Motor neuron (in vitro differentiated cells): ENCODE data around the gene BCAT1. TPM values are rescaled to one million over a fixed set of nuclear protein-coding genes. Genes with fewer than 3 reads are reported as not detected.
A peak's percentile ranks its signal among the peaks of the same experiment; 100 is the strongest.
"Not testable (repeated sequence)": the region's sequence is repeated elsewhere in the genome, so short reads cannot be mapped to it uniquely, and the experiment has no call there.

Experiments
- ATAC-seq, 8 experiments: fragments of 200-7000 bp; cut with Tn5 transposase; replicated peaks in 6 of 8; 2 replicates each; pipeline ENCODE4 v1.8.0; 2021; ENCODE audit warnings: mild to moderate bottlenecking in 8 of 8, moderate library complexity in 8 of 8
- H3K27ac ChIP-seq, 2 donors: fragments of 250-450 bp; sonication (Bioruptor Pico); 2 replicates each; pipeline ENCODE4 v1.9.0; 2021; ENCODE audit warnings: antibody characterized with exemption in 2 of 2, mild to moderate bottlenecking in 2 of 2, moderate library complexity in 1 of 2
- H3K4me1 ChIP-seq, 2 donors: fragments of 250-450 bp; sonication (Bioruptor Pico); replicated peaks in 1 of 2; 2 replicates each; pipeline ENCODE4 v1.6.1; 2021; ENCODE audit warnings: antibody characterized with exemption in 2 of 2, mild to moderate bottlenecking in 2 of 2, moderate library complexity in 1 of 2
- H3K4me3 ChIP-seq, 5 donors: fragments of 250-450 bp; sonication (Bioruptor Pico); 2 replicates each; pipeline ENCODE4 v1.9.0; 2021; ENCODE audit warnings: antibody characterized with exemption in 5 of 5, mild to moderate bottlenecking in 5 of 5, moderate library complexity in 4 of 5
- WGBS, 10 experiments: fragments of 450-650 bp; shearing (Covaris generic); methylation state at CpG; one replicate each; pipeline ENCODE4 v1.0.0; 2022; 5-methylcytosine and 5-hydroxymethylcytosine counted together
- in situ Hi-C, 9 experiments: fragments of 400-800 bp; cut with MboI; loops; one replicate each; pipeline ENCODE4 v1.15.0; 2021; ENCODE audit warnings: low sequenced_read_pairs in 9 of 9, low pct_unique_long_range_greater_than_20kb in 2 of 9; ENCODE audit not compliant: unreplicated experiment in 9 of 9
- total RNA-seq, 8 experiments: library from RNA; unstranded; fragments of 300-600 nt; gene quantifications; 2 replicates each; pipeline versions ENCODE4 v1.2.3 to v1.2.4, GENCODE V29; 2022

BCAT1 gene
- total RNA-seq, 8 experiments from 2014 or later: 3.1 to 181 (median 97.1) TPM

- WGBS, 10 experiments: 64 to 100% (median 90%) methylated on average over 1 to 3 of the region's 3 CpGs; no CpG with 5 or more reads in 2 of the 10 experiments
- no peak overlapping the region for H3K27ac ChIP-seq
- in situ Hi-C loops: no loop called here
- H3K4me3 ChIP-seq: no peak overlapping the region
- no peaks in the 10 kb centered on the region for H3K4me1 ChIP-seq
- no peak for ATAC-seq
Measured at GRCh38 chr12:24833513-24833912, 115.4 kb downstream of the BCAT1 start.

GRCh38 chr12:24823808-24824515 lies 124.9 kb downstream of the BCAT1 start:
- in situ Hi-C loops: no loop called here
- 47 to 100% (median 90%) methylated on average over 1 to 3 of the region's 5 CpGs; no CpG with 5 or more reads in 1 of the 10 experiments for WGBS, 10 experiments

GRCh38 chr12:24822121-24822899 lies 126.6 kb downstream of the BCAT1 start:
- in situ Hi-C loops: no loop called here
- Histone ChIP-seq H3K27ac (no peak overlapping the region), H3K4me1 (no peaks in the 10 kb centered on the region), H3K4me3 (no peak overlapping the region)
- ATAC-seq: no peak
- WGBS, 10 experiments: 50 to 100% (median 83%) methylated on average over 3 to 5 of the region's 5 CpGs; no CpG with 5 or more reads in 1 of the 10 experiments

More at GRCh38 chr12:24823808-24824515, 124.9 kb downstream of the BCAT1 start:
- no peak overlapping the region for H3K4me3 ChIP-seq
- no peak overlapping the region for H3K27ac ChIP-seq
- no peak for ATAC-seq
- no peaks in the 10 kb centered on the region for H3K4me1 ChIP-seq

GRCh38 chr12:24821691-24822090 lies 127.2 kb downstream of the BCAT1 start:
- no peak for ATAC-seq
- no peak overlapping the region for H3K27ac ChIP-seq
- H3K4me3 ChIP-seq: no peak overlapping the region
- WGBS, 10 experiments: 43 to 100% (median 90%) methylated on average over 1 to 3 of the region's 3 CpGs; no CpG with 5 or more reads in 2 of the 10 experiments
- no peaks in the 10 kb centered on the region for H3K4me1 ChIP-seq
- in situ Hi-C loops: no loop called here

GRCh38 chr12:24820872-24821271 lies 128.0 kb downstream of the BCAT1 start:
- in situ Hi-C loops: no loop called here
- no peak overlapping the region for H3K27ac ChIP-seq
- H3K4me1 ChIP-seq: no peaks in the 10 kb centered on the region
- H3K4me3 ChIP-seq: no peak overlapping the region
- ATAC-seq: peak in 2 of 8 experiments; percentile 12 to 39
- 20 to 89% (median 69%) methylated on average over 1 to 5 of the region's 5 CpGs; no CpG with 5 or more reads in 1 of the 10 experiments for WGBS, 10 experiments

- 45 to 100% (median 100%) methylated on average over 1 of the region's 1 CpG; no CpG with 5 or more reads in 5 of the 10 experiments for WGBS, 10 experiments
- Histone ChIP-seq H3K4me3 (no peak overlapping the region), H3K4me1 (no peaks in the 10 kb centered on the region), H3K27ac (no peak overlapping the region)
- ATAC-seq: no peak
- in situ Hi-C loops: no loop called here
Measured at GRCh38 chr12:24818351-24818750, 130.6 kb downstream of the BCAT1 start.

GRCh38 chr12:24815114-24815423 lies 133.8 kb downstream of the BCAT1 start:
- in situ Hi-C loops: no loop called here
- Histone ChIP-seq H3K27ac (no peak overlapping the region), H3K4me3 (no peak overlapping the region), H3K4me1 (no peaks in the 10 kb centered on the region)
- no peak for ATAC-seq
- 44 to 90% (median 65%) methylated on average over 1 of the region's 1 CpG for WGBS, 10 experiments

- no peak for ATAC-seq
- in situ Hi-C loops: no loop called here
- 71 to 100% (median 88%) methylated on average over 2 of the region's 2 CpGs for WGBS, 10 experiments
- no peak overlapping the region for H3K27ac ChIP-seq
- H3K4me3 ChIP-seq: no peak overlapping the region
- H3K4me1 ChIP-seq: no peaks in the 10 kb centered on the region
Measured at GRCh38 chr12:24814379-24815113, 134.4 kb downstream of the BCAT1 start.

GRCh38 chr12:24810378-24810777 lies 138.5 kb downstream of the BCAT1 start:
- no peak for ATAC-seq
- Histone ChIP-seq H3K27ac (no peak overlapping the region), H3K4me1 (no peaks in the 10 kb centered on the region), H3K4me3 (no peak overlapping the region)
- in situ Hi-C loops: no loop called here
- WGBS, 10 experiments: 62 to 100% (median 83%) methylated on average over 1 to 5 of the region's 5 CpGs; no CpG with 5 or more reads in 1 of the 10 experiments

GRCh38 chr12:24809306-24809705 lies 139.6 kb downstream of the BCAT1 start:
- in situ Hi-C loops, H3K4me1 ChIP-seq, H3K4me3 ChIP-seq, H3K27ac ChIP-seq, ATAC-seq: not testable (repeated sequence)
- 100% methylated on average over 1 of the region's 1 CpG; no CpG with 5 or more reads in 2 of the 10 experiments for WGBS, 10 experiments

GRCh38 chr12:24808651-24809050 lies 140.2 kb downstream of the BCAT1 start:
- H3K27ac ChIP-seq: no peak overlapping the region
- H3K4me1 ChIP-seq: no peaks in the 10 kb centered on the region
- in situ Hi-C loops: no loop called here
- H3K4me3 ChIP-seq: no peak overlapping the region
- 67 to 100% (median 83%) methylated on average over 1 to 2 of the region's 2 CpGs; no CpG with 5 or more reads in 5 of the 10 experiments for WGBS, 10 experiments
- no peak for ATAC-seq

- no peak for ATAC-seq
- 4 to 100% (median 75%) methylated on average over 2 of the region's 2 CpGs; no CpG with 5 or more reads in 1 of the 10 experiments for WGBS, 10 experiments
- H3K4me1 ChIP-seq: no peaks in the 10 kb centered on the region
- H3K27ac ChIP-seq: no peak overlapping the region
- H3K4me3 ChIP-seq: no peak overlapping the region
- in situ Hi-C loops: no loop called here
Measured at GRCh38 chr12:24806386-24806785, 142.5 kb downstream of the BCAT1 start.
